Fibroblast of skin of right biceps (primary cell): ENCODE results near the gene SOX12.
"Not testable (repeated sequence)": the region's sequence is repeated elsewhere in the genome, so short reads cannot be mapped to it uniquely, and the experiment has no call there.

Experiments used
- DNase-seq: peaks from one replicate; pipeline ENCODE4 v3.0.0-alpha.2; 2013

The SOX12 gene

DNA sequence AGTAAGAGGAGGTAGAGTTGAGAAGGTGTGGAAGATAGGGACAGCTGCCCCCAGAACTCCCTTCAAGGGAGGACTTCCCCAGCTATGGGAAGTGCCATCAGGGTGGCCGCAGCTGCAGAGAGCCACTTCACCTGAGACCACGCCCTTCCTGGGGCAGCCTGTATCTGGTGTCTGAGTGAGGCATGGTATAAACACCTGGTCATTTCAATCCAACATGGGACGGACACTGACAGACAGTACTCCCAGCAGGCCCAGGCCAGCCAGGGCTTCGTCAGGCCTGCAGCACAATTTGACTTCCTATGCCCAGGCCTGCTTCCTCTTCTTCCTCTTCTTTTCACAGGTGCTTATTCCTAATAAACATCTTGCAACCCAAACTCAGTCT is 4.5 kb downstream of the SOX12 start:
- DNase-seq, result no peak

DNA sequence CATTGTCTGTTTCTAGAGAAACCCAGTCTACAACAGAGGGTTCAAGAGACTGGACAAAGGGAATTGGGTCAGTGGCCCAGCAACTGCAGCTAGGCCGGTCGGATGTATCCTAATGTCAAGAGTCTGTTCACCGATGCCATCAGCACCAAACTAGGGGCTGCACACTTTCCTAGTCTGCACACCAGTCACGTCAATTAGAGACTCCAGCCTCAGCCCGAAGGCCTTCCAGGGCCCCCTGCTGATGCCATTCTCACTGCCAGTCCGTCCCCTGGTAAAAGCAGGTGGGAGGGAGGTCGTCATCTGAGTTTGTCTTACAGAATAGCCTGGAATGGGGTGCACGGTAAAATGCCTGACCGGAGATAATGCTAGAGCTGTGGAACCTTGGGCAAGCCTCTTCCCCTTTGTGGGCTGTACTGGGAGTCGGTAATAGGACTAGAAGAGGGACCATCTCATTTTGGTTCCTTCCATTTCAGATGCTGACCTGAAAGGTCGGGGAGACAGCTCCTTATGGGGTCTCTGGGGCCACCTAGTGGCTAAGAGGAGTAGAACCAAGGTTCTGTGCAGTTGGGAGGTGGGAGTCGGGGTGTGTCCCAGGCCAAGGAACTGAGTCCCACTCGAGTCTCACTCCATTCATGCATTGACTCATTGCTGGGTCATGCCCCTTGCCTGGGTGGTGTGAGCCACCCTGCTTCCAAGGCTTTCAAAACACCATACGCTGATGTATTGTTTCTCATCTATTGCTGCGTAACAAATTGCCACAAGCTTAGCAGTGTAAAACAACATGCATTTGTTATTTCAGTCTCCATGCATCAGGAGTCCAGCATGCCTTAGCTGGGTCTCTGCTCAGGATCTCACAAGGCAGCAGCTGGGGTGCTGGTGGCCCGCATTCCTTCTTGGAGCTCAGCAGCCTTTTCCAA is 5.1 kb downstream of the SOX12 start:
- peak; percentile 72 for DNase-seq

DNA sequence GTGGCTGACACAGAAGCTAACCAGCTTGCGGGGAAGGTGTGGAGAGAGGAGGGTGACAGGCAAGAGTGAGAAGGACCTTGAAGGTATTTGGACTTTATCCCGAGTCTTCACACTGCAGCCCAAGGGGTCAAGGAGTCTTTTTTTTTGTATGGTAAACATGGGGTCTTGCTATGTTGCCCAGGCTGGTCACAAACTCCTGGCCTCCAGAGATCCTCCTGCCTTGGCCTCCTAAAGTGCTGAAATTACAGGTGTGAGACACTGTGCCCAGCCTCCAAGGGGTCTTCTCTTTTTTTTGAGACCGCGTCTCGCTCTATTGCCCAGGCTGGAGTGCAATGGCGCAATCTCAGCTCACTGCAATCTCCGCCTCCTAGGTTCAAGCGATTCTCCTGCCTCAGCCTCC is 9.2 kb downstream of the SOX12 start:
- no peak for DNase-seq

DNA sequence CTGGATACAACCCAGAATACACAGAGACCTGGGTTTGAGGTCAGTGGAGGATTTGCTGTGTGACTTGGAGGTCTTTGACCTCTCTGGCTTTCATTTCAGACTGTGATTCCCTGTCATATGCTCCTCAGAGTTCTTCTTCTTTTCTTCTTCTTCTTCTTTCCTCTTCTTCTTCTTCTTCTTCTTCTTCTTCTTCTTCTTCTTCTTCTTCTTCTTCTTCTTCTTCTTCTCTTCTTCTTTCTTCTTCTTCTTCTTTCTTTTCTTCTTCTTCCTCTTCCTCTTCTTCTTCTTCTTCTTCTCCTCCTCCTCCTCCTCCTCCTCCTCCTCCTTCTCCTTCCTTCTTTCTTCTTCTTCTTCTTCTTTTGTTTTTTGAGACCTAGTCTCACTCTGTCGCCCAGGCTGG is 10.7 kb downstream of the SOX12 start:
- not testable (repeated sequence) for DNase-seq

DNA sequence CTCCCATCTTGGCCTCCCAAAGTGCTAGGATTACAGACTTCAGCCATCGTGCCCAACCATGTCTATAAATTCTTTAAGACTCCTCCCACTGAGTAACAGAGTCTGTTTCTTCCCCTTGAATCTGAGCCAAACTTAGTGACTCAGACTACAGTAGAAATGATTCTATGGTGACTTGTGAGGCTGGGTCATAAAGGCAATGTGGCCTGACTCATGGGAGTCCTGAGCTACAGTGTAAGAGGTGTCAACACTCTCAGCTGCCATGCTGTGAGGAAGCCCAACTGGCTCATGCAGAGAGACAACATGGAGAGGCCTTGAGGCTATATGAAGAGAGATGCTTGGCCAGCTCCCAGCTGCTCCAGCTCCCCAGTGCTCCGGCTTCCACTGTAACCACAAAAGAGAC is 16.3 kb downstream of the SOX12 start:
- DNase-seq, result peak; percentile 94

DNA sequence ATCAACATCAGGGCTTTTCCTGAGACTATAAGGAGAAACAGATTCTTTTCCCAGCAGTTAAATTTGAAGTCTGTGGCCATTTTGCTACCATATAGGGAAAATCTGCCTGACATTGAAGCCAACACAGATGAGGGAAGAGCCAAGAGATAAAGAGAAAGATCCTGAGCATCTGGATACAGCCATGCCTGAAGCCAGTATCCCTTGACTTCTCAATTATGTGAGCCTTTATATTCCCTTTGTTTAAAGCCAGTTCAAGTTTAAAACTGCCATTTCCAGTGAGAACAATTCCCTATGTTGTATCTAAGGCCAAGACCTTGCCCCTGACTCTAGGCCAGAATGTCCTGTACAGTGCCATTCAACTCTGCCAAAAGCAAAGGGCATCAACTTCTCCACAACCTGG is 17.8 kb downstream of the SOX12 start:
- no peak for DNase-seq

DNA sequence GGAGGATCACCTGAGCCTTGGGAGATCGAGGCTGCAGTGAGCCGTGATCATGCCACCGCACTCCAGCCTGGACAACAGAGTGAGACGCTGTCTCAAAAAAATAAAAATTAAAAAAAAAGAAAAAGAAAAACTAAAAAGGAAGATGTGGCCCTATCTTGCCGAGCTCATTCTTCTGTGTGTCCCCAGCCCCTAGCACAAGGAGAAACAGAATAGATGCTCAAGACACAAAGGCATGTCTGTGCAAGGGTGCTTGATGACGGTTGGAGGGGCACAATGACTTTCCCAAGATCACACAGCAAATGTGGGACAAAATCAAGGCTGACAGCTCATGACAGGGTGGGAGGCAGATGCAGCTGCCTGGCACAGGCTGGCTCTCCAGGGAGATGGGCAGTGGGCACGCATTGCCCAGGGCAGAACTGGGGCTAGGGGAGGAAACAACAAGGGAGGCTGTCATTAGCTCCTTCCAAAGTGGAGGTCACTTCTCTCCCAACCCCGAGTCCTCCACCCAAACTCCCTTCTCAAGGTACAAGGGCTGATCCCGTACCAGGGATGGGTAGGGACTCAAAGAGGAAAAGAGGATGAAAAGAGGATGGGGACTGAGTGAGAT is 20.8 kb downstream of the SOX12 start:
- DNase-seq, result no peak

DNA sequence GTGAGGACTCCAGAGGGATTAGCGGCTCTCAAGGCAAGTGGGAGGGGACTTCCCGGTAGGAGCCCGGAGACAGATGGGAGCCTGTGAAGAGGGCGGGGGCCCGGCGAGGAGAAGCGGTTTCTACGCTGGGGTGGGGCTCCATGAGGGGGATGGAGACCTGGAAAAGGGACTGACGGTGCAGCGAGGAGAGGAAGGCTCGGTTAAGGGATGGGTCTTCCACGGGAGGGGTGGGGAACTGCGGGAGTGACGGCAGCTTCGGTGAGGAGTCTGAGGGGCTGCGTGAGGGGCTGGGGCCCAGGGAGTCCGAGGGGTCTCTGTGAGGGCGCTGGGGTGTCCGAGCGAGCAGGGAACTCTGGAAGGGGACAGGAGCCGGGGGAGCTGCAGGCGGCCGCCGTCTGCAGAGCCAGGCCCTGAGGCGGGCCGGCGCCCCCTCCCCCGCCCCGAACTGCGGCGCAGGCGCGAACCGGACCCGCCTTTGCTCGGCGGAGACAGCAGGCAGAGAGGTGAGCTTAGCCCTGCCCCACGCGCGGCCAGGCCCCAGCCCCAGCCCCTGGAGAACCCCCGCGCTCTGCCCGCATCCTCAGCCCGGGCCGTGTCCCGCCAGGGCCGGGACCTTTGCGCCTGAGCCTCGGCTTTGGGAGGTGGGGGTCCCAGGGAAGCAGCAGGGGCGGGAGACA is 21.4 kb downstream of the SOX12 start, which contains the start of gene NRSN2:
TSS of gene NRSN2 (plus strand) at position 472 of the 677 bp plus-strand sequence. CDS start 2,533 bp downstream, outside the sequence.
- peak; percentile 80 for DNase-seq

DNA sequence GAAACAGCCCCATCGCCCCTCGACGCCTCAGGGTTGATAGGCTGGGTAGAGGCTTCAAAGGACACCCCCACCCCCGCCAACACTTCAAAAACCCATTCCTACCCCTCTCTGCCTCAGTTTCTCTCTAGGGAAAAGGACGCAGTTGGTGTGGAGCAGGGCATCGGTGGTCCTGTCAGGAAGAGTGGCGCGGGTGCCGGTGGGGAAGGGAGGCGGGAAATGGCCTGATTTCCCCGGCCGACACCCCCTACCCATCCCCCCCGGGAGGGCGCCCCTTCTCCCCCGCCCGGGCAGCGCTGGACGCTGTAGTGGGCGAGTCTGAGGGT is 21.9 kb downstream of the SOX12 start:
- no peak for DNase-seq

DNA sequence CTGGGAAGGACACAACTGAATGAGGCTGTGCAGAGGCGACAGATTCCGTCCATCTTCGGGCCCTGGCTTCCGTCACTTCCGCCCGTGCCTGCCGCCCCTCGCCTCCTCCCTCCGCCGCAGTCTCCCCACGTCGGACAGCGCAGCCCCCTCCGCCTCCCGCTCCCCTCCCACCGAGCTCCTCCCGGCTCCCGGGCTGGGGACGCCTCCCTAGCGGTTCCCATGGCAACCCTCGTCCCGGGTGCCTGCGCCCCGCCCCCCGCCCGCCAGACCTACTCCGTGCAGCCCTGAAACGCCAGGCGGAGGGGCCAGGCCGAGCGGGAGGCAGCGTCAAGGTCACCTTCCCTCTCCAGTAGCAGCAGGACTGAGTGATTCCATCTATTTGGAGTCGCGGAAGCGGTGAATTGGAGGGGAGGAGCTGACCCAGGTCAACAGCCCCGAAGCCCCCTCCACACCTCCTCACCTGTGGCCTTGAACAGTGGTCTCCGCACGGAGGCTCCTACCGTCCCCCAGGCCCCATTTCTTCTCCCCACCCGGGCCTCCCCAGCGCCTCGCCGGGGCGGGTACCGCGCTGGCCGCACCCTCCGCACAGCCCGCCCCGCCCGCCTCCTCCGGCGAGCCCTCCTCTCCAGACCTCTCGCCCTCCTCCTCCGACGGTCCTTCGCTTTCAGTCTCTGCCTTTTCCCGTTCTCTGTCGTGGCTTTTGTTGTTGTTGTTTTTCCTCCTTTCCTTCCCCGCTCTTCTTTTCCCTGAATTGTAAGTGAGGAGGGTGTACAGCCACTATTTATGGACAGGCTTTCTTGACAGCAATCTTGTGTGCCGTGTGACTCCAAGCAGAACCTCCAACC is 22.5 kb downstream of the SOX12 start:
- peak; percentile 96 for DNase-seq

DNA sequence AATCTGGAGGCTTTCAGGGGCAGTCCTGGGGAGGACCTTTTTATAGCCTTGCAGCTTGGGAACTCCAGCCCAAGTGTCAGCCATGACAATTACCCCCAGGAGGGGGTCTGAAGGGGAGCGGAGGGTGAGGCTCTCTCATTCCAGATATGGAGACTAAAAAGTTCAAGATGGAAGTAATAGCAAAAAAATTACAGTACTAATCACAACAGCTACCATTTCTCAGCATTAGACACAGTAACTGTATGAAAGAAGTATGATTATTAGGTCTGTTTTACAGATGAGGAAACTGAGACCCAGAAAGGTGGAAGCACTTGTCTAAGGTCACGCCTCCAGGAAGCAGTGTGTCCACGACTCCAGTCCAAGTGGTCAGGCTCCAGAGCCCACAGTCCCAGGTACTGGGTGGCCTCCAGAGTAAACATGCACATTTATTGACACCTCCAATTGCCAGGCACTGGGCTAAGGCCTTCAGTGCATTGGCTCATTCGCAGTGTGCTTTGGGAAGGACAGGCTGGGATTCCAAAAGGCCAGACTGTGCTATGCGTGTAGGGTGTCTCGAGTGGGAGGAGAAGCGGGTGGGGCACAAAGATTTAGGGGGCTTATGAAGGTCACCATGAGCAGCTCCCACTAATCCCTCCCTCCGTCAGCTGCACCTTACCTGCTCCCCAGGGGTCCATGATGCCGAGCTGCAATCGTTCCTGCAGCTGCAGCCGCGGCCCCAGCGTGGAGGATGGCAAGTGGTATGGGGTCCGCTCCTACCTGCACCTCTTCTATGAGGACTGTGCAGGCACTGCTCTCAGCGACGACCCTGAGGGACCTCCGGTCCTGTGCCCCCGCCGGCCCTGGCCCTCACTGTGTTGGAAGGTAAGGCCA is 23.9 kb downstream of the SOX12 start:
- DNase-seq, result no peak

DNA sequence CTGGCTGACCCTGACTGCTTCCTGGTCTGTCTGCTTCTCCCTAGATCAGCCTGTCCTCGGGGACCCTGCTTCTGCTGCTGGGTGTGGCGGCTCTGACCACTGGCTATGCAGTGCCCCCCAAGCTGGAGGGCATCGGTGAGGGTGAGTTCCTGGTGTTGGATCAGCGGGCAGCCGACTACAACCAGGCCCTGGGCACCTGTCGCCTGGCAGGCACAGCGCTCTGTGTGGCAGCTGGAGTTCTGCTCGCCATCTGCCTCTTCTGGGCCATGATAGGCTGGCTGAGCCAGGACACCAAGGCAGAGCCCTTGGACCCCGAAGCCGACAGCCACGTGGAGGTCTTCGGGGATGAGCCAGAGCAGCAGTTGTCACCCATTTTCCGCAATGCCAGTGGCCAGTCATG is 27.8 kb downstream of the SOX12 start:
- DNase-seq, result no peak

DNA sequence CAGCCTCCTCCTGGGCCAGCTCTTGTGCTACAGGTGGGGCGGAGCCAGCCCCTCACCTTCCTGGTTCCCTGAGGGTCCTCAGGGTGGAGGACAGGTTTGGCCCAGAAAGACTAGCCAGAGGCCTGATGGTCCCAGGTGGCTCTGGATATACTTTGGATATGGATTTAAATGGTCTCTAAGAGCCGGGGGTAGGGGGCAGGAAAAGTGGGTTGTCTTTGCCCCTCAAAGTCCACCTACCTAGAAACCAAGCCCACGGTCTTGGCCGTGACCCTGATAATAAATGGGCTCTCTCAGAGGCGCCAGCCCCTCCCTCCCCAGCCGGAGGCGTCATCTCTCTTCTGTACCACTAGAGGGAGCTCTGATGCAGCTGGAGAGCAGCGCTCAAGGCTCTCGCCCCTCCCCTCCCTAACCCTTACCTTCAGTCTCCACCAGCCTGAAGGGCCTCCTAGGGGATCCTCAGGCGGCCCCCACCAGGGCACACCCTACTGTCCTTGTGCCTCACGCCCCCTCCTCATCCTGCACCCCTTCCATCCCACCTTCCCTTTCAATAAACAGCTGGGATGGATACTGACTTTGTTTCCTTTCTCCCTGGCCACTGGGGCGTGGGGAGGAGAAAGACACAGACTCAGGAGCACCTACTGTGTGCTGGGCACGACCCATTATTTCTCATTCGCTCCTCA is 29.1 kb downstream of the SOX12 start:
- peak; percentile 74 for DNase-seq

DNA sequence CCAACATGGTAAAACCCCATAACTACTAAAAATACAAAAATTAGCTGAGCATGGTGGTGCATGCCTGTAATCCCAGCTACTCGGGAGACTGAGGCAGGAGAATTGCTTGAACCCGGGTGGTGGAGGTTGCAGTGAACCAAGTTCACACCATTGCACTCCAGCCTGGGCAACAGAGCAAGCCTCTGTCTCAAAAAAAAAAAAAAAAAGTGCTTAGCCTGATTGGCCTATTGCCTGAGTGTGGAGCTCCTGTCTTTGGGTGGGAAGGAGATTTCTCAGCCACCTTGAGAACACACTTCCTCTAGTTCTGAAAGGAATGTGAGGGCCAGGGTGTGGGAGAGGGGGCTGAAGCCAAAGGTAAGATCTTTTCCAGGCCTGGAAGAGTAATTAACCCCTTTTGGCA is 30.8 kb downstream of the SOX12 start:
- DNase-seq, result not testable (repeated sequence)

DNA sequence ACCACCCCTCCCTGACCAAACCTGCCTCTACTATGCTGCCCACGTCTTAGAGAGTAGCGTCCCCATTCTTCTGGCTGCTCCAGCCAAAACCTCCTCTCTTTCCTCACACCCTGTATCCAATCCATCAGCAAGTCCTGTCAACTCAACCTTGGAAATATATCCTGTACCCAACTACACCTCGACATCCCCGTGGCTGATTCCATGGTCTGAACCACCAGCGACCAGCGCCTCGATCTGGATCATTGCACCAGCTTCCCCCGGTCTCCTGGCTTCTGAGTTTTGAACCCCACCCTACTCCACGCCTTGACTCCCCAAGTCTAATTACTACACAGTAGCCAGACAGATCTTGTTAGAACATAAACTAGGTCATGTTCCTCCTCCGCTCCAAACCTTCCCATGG is 31.4 kb downstream of the SOX12 start:
- DNase-seq, result no peak

DNA sequence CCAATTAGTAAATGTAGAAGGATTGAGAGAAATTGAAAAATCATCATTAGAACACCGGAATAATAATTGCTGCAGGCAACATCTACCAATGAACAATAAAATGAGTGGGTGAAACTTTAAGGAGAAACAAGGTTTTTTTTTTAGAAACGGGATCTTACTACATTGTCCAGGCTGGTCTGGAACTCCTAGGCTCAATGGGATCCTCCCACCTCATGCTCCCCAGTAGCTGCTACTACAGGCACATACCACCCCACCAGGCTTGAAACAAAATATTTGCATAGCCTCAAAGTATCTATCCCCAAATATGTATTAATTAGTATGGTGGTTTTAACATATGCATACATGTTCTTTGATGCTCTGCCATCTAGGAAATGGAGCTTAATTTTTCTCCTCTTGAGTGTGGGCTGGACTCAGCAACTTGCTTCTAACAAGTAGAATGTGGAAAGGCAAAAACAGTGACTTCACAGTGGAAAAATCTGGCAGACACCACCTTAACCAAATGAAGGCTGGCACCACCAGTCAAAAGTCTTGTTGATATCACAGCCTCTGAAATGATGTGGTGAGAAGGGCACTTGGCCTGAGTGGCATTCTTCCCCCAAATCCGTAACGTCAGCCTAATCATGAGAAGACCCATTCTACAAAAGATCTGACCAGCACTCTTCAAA is 33.7 kb downstream of the SOX12 start:
- DNase-seq, result no peak

DNA sequence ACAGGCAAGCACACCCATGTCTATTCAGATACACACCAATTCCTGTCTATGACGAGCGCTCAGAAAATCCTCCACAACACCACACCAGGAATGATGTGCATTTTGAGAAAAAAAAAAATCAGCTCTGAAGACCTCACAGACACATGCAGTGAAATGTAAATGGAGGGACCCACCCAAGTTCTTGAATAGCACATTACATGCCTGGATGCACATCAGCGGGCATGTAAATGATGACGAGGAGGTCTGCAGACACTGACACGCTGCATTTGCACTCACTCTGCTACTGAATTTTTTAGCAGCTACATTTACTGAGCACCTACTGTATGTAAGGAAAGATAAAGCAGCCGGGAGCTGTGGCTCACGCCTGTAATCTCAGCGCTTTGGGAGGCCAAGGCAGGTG is 36.2 kb downstream of the SOX12 start:
- no peak for DNase-seq

DNA sequence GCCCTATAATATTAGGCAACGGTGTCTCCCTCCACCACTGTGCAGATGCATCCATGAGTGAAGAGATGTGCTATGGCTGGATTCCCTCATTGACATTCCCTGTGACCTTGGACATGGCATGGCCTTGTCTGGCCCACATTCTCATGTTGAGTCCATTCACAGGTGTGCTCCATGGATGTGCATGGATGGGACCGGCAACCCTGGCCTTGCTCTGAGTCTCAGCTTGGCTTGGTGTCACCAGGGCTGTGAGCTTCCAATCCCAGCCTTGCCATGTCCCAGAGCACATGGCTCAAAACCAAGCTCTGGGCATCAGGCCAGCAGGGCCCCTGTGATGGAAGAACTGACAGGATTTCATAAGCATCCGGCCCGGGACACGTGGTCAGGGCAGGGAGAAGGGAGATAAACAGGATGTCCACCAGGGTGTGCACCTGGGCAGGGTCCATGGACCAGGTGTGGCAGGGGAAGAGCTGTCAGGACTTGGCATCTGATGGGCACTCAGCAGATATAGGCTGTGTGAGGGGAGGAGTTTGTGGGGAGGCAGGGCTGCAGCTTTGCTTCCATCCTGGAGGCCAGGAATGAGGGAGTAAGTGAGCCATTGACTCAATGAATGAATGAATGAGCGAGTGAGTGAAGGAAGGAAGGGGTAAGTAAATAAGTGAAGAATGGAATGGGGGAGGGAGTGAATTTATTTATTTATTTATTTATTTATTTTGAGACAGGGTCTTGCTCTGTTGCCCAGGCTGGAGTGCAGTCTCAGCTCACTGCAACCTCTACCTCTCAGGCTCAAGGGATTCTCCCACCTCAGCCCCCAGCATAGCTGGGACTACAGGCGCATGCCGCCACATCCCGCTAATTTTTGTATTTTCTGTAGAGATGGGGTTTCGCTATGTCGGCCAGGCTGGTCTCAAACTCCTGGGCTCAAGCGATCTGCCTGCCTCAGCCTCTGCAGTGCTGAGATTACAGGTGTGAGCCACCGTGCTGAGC is 37.2 kb downstream of the SOX12 start:
- peak; percentile 94 for DNase-seq

DNA sequence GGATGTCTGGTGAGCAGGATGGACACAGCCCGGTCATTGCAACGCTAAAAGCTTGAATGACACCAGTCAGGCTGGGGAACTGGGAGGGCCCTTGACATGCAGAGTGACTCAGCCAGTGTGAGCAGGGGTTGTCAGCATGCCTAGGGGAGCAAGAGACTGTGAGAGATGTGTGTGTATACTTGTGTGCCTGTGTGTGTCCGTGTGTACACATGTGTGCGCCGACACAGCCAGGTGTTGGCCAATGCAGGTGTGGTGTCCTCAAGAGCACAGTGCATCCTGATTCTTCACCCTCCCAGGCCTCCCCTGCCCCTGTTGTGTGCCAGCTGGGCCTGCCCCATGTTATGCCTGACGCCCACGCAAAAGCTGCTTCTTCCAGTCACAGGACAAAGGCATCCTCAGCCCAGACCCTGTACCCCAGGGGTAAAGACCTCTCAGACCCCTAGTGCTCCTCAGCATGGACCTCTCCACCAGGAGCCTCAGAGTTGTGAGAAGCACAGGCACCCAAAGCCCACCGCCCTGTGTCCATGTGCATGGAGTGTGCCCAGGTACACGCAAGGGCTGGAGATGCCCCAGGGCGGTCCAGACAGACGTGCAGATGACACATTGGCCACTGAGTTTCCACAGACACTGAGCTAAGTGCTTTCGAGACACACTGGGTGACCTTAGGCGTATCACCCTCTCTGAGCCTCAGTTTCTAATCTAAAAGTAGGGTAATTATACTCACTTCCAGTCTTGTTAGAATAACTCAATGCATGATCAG is 38.1 kb downstream of the SOX12 start:
- peak; percentile 58 for DNase-seq
